Thymus (tissue), 11 donors: Measurements from ENCODE around the gene RINT1. TPM values are rescaled to one million over a fixed set of nuclear protein-coding genes. Genes with fewer than 3 reads are reported as not detected.
"Not testable (repeated sequence)": the region's sequence is repeated elsewhere in the genome, so short reads cannot be mapped to it uniquely, and the experiment has no call there.

Source experiments
- DNase-seq, 9 donors: peaks; one replicate each; pipeline ENCODE4 v3.0.0-alpha.2; 2013; ENCODE audit warnings: low spot score in 9 of 9, low read depth in 6 of 9, missing footprints in 1 of 9
- H3K27ac ChIP-seq, 2 donors: one replicate each; pipeline ENCODE4 v1.5.1; 2013; ENCODE audit warnings: control low read depth in 1 of 2, low read depth in 1 of 2, low read length in 1 of 2, mild to moderate bottlenecking in 1 of 2, moderate library complexity in 1 of 2
- H3K27me3 ChIP-seq, 2 donors: one replicate each; pipeline ENCODE4 v1.5.1; 2013; ENCODE audit warnings: low read length in 1 of 2; ENCODE audit not compliant: control insufficient read depth in 2 of 2, insufficient read depth in 1 of 2
- H3K36me3 ChIP-seq, 2 donors: one replicate each; pipeline ENCODE4 v1.5.1; 2013; ENCODE audit warnings: low read length in 1 of 2, mild to moderate bottlenecking in 1 of 2, moderate library complexity in 1 of 2; ENCODE audit not compliant: control insufficient read depth in 2 of 2, insufficient read depth in 2 of 2
- H3K4me1 ChIP-seq, 2 donors: one replicate each; pipeline ENCODE4 v1.5.1; 2013; ENCODE audit warnings: low read length in 2 of 2; ENCODE audit not compliant: control insufficient read depth in 2 of 2, insufficient read depth in 2 of 2
- H3K4me3 ChIP-seq, 2 donors: one replicate each; pipeline ENCODE4 v1.5.1; 2013; ENCODE audit warnings: low read length in 2 of 2, control low read depth in 1 of 2, mild to moderate bottlenecking in 1 of 2
- H3K9me3 ChIP-seq, 2 donors: one replicate each; pipeline ENCODE4 v1.5.1; 2013; ENCODE audit warnings: low read length in 1 of 2, mild to moderate bottlenecking in 1 of 2; ENCODE audit not compliant: control insufficient read depth in 2 of 2, insufficient read depth in 1 of 2
- WGBS: extraction: QIAGEN DNeasy Blood & Tissue Kit; methylation state at CpG from one replicate; pipeline ENCODE4 v1.1.7; 2013; 5-methylcytosine and 5-hydroxymethylcytosine counted together
- polyA plus RNA-seq: library from polyadenylated mRNA; stranded (reverse); fragments of 200-250 nt; gene quantifications from one replicate; pipeline ENCODE4 v1.2.3, GENCODE V29; 2013
- total RNA-seq: library from RNA; stranded (reverse); fragments of 120-200 nt; gene quantifications from one replicate; pipeline ENCODE4 v1.2.4, GENCODE V29; 2013
- donor health status: healthy.

Gene RINT1
- total and polyA plus RNA-seq, 2 donors, result 12.2 to 42.3 TPM

DNA sequence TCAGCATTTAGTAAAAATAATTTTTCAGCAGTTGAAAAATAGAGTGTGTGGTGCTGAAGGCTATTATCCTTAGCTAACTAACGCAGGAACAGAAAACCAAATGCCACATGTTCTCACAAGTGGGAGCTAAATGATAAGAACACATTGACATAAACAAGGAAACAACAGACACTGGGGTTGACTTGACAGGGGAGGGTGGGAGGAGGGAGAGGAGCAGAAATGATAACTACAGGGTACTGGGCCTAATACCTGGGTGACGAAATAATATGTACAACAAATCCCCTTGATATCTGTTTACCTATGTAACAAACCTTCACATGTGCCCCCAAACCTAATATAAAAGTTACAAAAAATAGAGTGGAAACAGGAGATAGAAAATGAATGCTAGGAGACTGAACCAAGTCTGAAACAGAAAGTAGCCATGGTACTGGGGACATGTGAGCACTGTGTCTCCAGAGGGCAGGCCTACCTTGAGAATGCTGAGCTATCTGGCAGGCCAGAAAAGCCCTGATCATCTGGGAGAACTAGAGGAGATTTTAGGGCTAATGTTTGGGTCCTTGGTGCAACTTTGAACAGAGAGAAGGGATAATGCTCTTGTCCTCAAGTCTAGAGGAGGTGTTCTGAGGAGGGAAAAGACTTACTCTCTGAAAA lies 54.0 kb downstream of the RINT1 start:
- Histone ChIP-seq H3K9me3 (peaks cover 2 to 12% of the 10 kb centered on the region in 2 donors), H3K27me3 (peaks cover 0 to 9% of the 10 kb centered on the region in 2 donors), H3K36me3 (no peaks in the 10 kb centered on the region), H3K27ac (no peak overlapping the region), H3K4me3 (no peak overlapping the region), H3K4me1 (peaks cover 6% of the 10 kb centered on the region in 2 donors)
- WGBS, result 96% methylated on average over 2 of the region's 2 CpGs
- no peak for DNase-seq

DNA sequence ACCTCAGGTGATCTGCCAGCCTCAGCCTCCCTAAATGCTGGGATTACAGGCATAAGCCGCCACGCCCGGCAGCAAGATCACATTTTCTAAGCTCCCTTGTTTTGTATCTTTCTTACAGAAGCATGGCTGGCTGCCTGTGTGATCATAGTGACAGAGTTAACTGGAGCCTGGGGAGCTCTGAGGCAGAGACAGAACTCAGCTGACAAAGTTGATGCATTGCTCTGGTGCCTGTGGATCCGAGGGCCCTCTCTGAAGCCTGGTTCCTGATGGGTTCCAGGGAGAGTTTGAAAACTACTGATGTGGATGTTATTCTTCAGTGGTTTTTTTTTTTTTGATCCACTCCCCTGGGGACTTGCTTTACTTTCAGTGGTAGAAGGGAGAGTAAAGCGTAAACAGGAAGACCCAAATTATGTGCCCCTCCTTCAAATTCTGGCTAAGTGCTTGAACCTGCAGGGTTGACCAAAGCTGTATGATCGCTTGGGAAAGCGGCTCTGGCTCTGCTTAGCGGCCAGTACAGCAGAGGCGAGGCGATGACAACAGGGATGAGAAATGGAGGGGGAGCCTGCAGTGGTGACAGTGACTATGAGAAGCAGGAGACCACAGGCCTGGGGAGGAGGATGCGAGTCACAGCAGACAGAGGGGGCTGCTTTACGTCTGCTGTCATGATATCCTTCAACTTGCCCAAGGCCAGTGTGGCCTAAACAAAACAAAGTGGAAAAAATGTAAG lies 56.1 kb downstream of the RINT1 start:
- Histone ChIP-seq H3K9me3 (peaks cover 2 to 9% of the 10 kb centered on the region in 2 donors), H3K27ac (no peak overlapping the region), H3K36me3 (no peaks in the 10 kb centered on the region), H3K27me3 (no peaks in the 10 kb centered on the region), H3K4me1 (no peaks in the 10 kb centered on the region), H3K4me3 (no peak overlapping the region)
- WGBS, result 95% methylated on average over 12 of the region's 12 CpGs
- no peak for DNase-seq

DNA sequence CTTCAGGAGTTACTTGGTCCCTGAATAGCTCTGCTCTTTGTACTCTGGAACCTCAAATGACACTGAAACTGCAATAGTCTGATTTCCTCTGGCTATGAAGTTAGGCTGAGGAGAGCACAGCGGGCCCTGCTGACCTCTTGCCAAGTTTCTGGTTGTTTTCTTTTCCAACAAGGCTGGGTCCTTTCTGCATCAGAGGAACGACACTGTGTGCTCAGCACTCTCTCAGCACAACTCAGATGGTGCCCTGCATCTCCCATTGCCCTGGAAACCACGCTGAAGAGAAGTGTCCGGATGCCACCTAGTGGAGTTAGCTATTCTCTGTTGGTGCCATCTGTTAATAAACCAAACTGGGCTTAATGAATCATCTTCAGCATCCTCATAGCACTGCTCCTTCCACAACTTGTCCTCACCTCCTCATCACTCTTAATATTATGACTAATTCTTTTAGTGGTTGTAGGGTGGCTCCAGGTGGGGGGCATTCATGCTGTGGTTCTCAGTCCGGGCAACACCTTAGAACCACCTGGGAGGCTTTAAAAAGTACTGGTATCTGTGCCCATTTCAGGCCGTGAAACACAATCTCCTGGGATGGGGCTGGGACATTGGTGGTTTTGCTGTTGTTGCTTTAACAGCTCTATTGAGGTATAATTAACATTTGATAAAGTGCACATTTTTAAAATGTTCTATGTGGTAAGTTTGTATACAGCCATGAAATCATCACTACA lies 57.5 kb downstream of the RINT1 start:
- WGBS, result 47% methylated on average over 6 of the region's 6 CpGs
- peak; percentile 31 to 79 (median 53) for DNase-seq

DNA sequence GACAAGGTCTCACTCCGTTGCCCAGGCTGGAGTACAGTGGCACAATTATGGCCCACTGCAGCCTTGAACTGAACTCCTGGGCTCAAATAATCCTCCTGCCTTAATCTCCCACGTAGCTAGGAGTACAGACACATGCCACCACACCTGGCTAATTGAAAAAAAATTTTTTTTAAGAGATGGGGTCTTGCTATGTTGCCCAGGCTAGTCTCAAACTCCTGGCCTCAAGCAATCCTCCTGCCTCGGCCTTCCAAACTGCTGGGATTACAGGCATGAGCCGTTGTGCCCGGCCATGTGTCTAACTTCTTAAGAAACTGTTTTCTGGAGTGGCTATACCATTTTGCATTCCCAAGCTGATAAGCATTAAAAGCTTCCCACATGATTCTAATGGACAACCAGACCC lies 58.8 kb downstream of the RINT1 start:
- H3K9me3 ChIP-seq, result no peaks in the 10 kb centered on the region
- no peak overlapping the region for H3K27ac ChIP-seq
- no peaks in the 10 kb centered on the region for H3K27me3 ChIP-seq
- DNase-seq, result no peak
- no peaks in the 10 kb centered on the region for H3K4me1 ChIP-seq
- no peak overlapping the region for H3K4me3 ChIP-seq
- no peaks in the 10 kb centered on the region for H3K36me3 ChIP-seq
- 92% methylated on average over 5 of the region's 5 CpGs for WGBS

More for the DNA sequence above, 57.5 kb downstream of the RINT1 start:
- Histone ChIP-seq H3K4me1 (no peaks in the 10 kb centered on the region), H3K4me3 (no peak overlapping the region), H3K36me3 (no peaks in the 10 kb centered on the region), H3K9me3 (peaks cover 0 to 4% of the 10 kb centered on the region in 2 donors), H3K27me3 (no peaks in the 10 kb centered on the region), H3K27ac (no peak overlapping the region)

DNA sequence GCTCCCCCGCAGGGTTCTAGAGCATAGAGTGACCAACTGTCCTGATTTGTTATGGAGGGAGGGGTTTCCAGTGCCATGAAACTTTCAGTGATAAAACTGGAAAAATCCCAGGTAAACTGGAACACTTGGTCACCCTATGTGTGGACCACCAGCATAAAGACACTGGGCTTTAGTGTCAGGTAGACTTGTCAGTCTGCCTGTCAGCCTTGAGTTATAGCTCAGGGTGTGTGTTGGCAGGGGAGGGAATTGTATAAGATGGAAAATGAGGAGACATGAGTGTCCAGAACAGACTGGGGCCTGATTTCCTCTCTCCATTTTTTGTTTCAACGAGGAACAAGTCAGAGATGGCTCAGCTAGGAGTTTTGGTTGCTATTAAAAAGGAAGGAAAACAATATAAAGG lies 59.5 kb downstream of the RINT1 start:
- Histone ChIP-seq H3K4me1 (no peaks in the 10 kb centered on the region), H3K27me3 (no peaks in the 10 kb centered on the region), H3K36me3 (no peaks in the 10 kb centered on the region), H3K4me3 (no peak overlapping the region), H3K27ac (no peak overlapping the region), H3K9me3 (no peaks in the 10 kb centered on the region)
- DNase-seq, result no peak
- 59% methylated on average over 2 of the region's 2 CpGs for WGBS

DNA sequence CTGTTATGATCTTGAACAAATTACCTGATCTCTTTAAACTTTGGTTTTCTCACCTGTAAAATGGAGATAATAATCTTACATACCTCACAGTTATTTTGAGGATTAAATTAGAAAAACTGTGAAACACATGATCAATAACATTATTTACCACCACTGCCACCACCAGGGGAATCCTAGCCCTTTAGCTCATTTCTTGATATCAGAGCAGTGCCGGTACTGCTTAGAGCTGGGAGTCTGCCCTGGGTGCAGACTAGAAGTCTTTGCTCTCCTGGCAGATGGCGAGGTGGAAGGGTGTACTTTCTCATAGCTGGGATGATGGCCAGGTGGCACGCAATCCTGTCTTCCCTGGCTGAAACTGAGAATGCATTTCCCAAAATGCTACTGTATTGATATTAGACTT lies 62.0 kb downstream of the RINT1 start:
- Histone ChIP-seq H3K36me3 (no peaks in the 10 kb centered on the region), H3K4me3 (no peak overlapping the region), H3K9me3 (no peaks in the 10 kb centered on the region), H3K27ac (no peak overlapping the region), H3K4me1 (no peaks in the 10 kb centered on the region), H3K27me3 (no peaks in the 10 kb centered on the region)
- WGBS, result 94% methylated on average over 3 of the region's 3 CpGs
- no peak for DNase-seq

DNA sequence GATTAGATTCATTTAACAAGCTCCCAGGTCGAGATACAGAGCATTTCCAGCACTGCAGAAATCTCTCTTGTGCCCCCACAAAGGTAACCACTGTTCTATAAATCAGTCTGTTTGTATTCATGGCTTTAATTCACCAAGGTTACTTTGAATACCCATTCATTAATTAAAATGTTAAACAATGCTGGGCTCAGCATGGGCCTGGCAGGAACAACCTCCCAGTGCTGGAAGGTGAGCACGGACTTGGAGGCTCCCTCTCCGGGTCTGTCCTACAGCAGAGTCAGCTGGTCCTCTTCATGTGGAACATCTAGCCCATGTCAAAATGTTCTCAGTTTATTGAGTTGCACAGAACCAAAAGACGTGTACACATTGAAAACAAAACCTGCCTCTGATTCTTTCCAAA lies 64.9 kb downstream of the RINT1 start:
- Histone ChIP-seq H3K4me3 (no peak overlapping the region), H3K27me3 (no peaks in the 10 kb centered on the region), H3K36me3 (no peaks in the 10 kb centered on the region), H3K9me3 (no peaks in the 10 kb centered on the region), H3K4me1 (no peaks in the 10 kb centered on the region), H3K27ac (no peak overlapping the region)
- no peak for DNase-seq
- WGBS, result 90% methylated on average over 4 of the region's 4 CpGs

DNA sequence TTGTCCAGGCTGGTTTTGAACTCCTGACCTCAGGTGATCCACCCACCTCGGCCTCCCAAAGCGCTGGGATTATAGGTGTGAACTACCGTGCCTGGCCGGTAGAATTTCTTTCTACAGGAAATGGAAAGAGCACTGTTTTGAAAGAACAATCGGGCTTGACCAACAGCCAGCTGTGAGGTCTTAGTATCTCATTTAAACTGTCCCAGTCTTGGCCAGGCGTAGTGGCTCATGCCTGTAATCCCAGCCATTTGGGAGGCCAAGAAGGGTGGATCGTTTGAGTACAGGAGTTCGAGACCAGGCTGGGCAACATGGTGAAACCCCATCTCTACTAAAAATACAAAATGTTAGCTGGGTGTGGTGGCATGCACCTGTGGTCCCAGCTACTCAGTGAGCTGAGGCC lies 67.1 kb downstream of the RINT1 start:
- not testable (repeated sequence) for H3K4me1 ChIP-seq, DNase-seq, H3K9me3 ChIP-seq, H3K27ac ChIP-seq, H3K36me3 ChIP-seq, H3K27me3 ChIP-seq, H3K4me3 ChIP-seq
- 93% methylated on average over 8 of the region's 8 CpGs for WGBS

DNA sequence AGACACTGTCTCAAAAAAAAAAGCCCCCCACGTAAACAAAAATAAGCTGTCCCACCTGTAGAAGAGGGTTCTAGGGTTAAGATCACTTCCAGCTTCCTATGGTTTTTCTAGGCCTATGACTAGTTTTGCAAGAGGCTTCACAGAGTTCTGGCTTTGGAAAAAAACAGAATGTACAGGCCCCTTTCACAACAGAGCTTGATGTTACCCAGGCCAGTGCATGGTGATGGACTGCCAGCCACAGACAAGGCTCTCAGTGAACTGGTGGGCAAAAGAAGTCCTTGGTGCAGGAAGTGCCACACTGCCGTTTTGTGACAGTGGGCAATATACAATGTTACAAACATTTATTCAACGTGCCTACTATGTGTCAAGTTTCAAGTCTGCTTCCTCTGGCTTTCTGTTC lies 67.5 kb downstream of the RINT1 start:
- Histone ChIP-seq H3K4me3 (no peak overlapping the region), H3K27me3 (no peaks in the 10 kb centered on the region), H3K4me1 (no peaks in the 10 kb centered on the region), H3K36me3 (no peaks in the 10 kb centered on the region), H3K9me3 (no peaks in the 10 kb centered on the region), H3K27ac (no peak overlapping the region)
- no peak for DNase-seq
- WGBS, result 81% methylated on average over 3 of the region's 3 CpGs
